NOMO-1 (cell line): Measurements from ENCODE around the gene ZSWIM3.
"Not testable (repeated sequence)": the region's sequence is repeated elsewhere in the genome, so short reads cannot be mapped to it uniquely, and the experiment has no call there.

Experiments
- DNase-seq, 2 experiments: peaks; one replicate each; lab custom pipeline; 2025; ENCODE audit not compliant: unreplicated experiment in 2 of 2; lab: John Stamatoyannopoulos, UW

The ZSWIM3 gene

DNA sequence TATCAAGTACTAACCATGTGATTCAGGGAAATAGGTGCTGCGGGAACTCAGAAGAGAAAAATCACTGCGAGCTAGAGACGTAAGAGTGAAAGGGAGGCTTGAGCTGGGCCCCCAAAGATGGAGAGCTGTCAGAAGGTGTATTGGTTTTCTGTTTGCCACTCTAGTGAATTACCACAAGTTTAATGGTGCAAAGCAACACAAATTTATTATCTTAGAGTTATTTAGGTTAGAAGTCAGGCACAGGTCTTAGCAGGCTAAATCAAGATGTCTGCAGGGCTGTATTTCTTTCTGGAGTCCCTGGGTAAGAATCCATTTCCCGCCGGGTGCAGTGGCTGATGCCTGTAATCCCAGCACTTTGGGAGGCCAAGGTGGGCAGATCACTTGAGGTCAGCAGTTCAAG, 2.5 kb downstream of the ZSWIM3 start:
- DNase-seq, result no peak

DNA sequence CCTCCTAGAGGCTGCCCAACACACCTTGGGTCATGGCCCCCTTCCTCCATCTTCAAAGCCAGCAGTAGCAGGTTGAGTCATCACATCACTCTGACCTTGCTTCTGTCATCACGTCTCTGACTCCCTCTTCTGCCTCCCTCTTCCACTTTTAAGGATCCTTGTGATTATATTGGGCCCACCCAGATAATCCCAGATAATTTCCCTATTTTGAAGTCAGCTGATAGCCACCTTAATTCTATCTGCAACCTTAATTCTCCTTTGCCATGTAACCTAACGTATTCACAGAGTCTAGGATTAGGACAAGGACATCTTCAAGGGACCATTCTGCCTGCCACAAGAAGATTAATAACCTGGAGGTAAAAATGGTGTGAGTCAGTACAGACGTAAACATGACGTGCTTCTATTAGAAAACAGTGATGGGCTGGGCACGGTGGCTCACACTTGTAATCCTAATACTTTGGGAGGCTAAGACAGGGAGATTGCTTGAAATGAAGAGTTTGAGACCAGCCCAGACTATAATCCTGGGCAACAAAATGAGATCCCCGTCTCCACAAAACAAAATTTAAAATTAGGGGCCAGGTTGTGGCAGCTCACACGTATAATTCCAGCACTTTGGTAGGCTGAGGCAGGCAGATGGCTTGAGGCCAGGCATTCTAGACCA, 3.3 kb downstream of the ZSWIM3 start:
- no peak for DNase-seq

DNA sequence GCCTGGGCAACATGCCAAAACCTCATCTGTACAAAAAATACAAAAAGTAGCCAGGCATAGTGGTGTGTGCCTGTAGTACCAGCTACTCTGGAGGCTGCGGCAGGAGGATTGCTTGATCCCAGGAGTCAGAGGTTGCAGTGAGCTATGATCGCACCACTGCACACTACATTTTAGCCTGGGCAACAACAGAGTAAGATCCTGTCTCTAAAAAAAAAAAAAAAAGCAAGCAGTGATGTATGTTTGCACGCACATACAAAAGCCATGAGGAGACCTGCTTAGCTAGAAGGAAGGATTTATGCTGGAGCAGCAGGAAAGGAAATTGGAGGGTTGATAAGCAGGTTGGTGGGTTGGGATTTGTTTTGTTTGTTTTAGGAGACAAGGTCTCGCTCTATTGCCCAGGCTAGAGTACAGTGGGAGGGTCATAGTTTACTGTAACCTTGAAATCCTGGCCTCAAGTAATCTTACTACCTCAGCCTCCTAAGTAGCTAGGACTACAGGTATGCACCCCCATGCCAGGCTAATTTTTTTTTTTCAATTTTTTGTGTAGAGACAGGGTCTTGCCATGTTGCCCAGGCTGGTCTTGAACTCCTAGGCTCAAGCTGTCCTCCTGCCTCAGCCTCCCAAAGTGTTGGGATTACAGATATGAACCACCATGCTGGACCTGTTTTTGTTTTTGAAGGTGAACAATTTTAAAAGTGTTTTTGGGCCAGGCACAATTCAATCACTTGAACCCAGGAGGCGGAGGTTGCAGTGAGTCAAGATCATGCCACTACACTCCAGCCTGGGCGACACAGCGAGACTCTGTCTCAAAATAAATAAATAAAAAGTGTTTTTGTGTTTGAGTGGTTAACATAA, 4.0 kb downstream of the ZSWIM3 start:
- no peak for DNase-seq

DNA sequence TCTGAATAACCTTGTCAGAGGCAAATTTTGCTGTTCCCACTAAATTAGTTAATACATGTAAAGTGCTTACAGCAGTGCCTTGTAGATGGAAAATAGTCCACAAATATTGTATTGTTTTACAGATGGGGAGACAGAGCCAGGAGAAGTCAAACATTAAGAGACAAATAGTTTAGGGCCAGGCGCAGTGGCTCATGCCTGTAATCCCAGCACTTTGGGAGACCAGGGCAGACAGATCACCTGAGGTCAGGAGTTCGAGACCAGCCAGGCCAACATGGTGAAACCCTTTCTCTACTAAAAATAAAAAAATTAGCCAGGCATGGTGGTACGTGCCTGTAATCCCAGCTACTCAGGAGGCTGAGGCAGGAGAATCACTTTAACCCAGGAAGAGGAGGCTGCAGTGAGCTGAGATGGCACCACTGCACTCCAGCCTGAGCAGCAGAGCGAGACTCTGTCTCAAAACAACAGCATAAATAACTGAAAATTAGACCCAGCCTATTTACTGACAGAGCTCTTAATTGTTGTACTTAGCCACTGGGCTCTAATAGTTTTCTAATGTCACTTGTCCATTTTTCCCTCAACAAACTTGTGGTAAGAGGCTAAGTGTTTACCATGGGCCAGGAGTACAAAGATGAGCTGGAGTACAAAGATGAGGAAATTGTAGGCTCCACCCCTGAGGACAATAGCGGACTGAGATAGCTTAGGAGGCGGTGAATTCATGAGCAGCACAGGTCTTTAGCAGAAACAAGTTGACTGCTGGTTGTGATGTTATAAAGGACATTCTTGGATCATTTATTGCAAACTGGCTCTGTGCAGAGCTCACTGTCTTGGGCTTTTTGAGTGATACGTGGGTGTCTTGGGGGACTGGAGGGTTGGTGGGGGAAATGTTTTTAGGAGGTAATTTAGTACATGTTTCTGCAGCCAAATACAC, 6.4 kb downstream of the ZSWIM3 start:
- DNase-seq, result no peak

DNA sequence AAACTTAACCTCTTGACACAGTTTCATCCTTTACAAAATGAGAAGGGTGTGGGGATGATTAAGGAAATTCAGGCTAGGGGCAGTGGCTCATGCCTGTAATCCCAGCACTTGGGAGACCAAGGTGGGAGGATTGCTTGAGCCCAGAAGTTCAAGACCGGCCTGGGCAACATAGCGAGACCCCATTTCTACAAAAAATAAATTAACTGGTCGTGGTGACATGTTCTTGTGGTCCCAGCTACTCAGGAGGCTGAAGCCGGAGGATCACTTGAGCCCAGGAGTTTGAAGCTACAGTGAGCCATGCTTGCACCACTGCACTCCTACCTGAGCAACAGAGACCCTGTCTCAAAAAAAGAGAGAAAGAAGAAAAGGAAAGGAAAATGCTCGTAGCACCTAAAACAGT, 9.0 kb downstream of the ZSWIM3 start:
- no peak for DNase-seq

DNA sequence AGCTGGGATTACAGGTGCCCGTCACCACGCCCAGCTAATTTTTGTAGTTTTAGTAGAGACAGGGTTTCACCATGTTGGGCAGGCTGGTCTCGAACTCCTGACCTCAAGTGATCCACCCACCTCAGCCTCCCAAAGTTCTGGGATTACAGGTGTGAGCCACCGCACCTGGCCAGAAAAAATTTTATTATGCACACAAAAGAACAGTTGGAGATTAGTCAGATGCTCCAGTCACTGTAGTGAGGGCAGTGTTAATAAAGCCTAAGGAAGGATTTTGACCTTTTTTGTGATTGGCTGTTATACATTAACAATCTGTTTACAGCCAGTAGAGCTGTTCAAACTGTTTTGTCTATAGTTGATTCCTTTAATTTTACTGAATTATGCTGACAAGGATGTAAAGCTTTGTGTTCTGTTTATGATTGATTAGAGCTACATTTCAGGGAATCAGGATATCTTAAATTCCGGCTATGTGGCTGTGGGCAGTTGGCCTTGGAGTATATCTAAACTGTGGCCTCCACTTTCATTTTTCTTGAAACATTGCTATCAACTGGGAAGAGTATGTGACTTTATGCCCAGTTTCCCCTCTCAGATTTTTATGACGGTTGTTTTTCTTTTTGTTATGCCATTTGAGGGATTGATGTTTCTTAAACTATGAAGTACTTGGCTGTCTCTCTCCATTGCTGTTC, 9.9 kb downstream of the ZSWIM3 start:
- DNase-seq, result no peak

DNA sequence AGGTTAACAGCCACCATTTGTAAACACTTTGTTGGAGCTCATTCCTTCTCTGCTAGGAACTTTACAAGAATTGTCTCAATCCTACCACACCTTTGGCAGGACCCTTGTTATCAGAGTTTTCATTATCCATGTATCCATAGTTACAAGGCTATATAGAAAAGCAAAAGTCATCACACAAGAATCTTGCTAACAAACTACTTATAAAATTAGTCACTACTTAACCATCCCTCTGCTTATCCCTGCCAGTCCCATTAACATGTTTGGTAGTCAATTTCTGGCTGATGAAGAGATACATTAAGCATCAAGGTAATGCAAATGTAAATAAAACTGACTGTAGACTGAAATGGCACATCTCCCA, 10.4 kb downstream of the ZSWIM3 start:
- no peak for DNase-seq

DNA sequence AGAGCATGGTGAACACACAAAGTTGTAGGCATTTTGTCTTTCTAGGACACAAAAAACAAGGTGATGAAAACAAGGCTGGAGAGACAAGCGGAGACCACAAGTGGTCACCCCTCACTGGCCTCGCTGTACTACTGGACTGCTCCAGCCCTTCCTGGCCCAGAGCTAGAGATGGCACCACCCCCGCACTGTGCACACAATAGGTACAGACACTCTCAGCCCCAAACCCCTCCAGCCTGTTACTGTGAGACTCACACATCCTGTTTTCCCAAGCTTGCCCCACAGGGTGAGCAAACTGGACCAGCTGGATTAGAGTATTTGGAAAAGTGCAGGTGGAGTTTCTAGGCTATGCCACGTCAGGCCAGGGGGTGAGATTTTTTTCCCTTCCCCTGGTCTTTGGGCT, 15.2 kb downstream of the ZSWIM3 start:
- DNase-seq, result no peak

DNA sequence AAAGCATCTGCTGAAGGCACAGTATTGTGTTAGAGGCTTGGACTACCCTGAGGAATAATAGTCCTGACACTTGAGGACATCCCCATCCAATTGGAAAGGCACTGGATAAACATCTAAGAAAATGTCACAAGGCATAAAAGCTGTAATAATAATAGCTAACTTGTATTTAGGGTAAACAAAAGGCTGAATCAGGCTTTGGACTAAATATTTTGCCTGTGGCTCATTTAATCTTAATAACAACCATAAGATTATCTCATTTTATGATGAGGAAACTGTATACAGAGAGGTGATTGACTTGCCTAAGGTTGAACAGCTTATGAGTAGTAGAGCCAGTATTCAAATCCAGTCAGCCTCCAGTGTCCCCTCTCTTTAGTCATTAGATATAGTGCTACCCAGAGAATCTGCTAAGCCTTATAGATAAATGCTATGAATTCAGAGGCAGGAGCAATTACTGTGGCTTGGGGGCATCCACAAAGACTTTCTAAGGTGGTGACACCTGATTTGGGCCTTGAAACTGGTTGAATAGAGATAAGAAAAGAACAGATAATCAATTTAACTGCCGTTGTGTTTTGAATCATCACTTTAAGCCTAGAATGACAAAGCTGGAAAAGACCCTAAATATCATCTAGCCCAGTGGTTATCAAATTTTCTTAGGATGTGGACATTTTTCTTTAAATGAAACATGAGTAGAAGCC, 16.1 kb downstream of the ZSWIM3 start:
- no peak for DNase-seq

DNA sequence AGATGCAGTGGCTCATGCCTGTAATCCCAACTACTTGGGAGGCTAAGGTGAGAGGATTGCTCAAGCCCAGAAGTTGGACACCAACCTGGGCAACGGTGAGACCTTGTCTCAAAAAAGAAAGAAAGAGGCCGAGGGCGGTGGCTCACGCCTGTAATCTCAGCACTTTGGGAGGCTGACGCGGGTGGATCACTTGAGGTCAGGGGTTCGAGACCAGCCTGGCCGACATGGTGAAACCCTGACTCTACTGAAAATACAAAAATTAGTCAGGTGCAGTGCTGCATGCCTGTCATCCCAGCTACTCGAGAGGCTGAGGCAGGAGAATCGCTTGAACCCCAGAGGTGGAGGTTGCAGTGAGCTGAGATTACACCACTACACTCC, 16.7 kb downstream of the ZSWIM3 start:
- DNase-seq, result not testable (repeated sequence)

DNA sequence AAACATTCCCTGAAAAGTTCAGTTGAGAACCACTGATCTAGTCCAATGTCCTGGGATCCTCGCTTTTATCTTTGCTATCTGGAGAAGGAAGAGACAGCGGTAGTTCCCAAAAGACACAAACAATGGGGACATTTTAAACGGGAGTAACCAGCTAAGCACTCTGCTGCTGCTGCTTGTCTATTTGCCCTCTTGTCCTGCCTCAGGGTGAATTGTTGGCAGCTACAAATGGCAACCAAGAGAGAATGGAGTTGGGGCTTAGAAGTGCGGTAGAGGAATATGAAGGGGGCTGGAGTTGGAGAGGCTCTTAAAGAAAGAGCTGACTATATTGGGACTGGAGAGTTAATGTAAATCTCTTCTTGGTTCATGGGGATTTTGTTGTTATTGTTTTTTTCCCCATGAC, 17.2 kb downstream of the ZSWIM3 start:
- DNase-seq, result no peak

DNA sequence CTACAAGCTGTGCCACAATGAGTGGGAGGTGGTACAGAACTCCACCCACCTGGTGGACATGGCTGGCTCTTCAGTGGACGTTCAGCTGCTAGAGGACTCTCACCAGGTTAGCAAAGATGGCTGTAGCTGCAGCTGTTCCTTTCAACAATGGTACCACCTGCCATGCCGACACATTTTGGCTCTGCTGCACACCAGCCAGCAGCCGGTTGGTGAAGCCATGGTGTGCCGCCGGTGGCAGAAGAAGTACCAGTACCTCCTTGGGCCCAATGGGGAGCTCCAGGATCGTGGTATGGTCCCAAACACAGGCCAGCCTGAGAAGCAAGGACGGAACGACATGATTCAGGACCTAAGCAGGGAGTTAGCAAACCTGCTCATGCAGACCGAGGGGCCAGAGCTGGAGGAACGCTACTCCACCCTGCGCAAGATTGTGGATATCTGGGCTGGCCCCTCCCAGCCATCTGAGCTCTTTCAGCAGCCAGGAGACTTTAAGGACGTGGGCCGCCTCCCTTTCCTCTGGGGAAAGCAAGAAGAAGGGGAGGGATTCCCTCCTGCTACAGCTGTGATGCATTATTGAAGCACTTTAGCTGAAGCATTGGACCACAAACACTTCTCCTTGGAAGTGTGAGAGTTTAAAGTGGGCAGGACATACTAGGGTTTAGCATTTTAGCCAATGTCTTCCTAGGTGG, 20.8 kb downstream of the ZSWIM3 start:
- DNase-seq, result no peak

DNA sequence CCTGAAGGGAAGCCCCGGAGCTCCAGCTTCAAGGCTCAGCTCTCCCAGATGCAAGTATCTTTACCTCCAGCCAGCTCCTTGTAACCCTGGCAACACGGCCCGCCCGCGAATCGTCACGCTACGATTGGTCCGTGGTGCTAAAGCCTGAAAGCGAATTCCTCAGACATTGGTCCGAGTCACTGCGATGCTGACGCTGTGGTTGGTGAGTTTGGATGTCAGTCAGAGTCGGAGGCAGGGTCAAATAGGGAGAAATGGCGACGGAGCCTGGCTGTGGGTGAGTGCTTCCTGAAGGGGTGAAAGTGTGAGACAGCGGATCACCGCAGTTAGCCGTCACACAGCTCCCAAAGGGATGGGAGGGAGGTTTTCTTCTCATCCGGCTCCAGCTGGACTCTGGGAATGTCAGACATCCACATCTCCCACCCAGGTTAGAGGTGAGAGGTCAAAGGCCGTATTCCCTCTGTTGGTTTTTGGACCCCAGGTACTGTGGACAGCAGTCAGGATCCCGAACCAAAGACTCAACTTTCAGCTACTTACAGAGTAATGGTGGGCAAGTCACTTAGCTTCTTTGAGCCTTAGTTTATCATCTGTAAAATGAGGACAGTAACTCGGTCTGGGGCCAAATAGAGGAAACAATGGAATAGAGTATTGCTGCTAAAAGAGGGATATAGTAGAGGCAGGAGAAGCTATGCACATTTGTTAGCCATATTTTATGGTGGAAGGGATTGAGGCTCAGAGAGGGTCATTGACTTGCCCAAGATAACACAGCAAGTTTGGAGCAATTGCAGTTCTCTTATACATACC, 23.8 kb downstream of the ZSWIM3 start, which contains the start of gene ZSWIM1:
ZSWIM1 (plus strand) TSS at position 240 of the 801 bp plus-strand sequence. CDS start 1,366 bp downstream, outside the sequence.
- peak; percentile 97 to 98 for DNase-seq

DNA sequence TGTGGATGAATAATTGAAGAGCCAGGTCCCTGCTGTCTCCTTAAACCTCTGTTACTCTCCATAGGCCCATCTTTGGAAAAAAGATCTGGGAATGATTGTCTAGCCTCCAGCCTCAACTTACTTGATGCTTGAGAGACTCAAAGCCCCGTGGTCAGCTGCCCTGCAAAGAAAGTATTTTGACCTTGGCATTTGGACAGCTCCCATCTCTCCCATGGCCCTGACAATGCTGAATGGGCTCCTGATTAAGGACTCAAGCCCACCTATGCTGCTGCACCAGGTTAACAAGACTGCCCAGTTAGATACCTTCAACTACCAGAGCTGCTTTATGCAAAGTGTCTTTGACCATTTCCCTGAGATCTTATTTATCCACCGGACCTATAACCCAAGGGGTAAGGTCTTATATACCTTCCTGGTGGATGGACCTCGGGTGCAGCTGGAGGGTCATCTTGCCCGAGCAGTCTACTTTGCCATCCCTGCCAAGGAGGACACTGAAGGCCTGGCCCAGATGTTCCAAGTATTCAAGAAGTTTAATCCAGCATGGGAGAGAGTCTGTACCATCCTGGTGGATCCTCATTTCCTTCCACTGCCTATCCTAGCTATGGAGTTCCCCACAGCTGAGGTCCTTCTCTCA, 25.2 kb downstream of the ZSWIM3 start:
- no peak for DNase-seq

DNA sequence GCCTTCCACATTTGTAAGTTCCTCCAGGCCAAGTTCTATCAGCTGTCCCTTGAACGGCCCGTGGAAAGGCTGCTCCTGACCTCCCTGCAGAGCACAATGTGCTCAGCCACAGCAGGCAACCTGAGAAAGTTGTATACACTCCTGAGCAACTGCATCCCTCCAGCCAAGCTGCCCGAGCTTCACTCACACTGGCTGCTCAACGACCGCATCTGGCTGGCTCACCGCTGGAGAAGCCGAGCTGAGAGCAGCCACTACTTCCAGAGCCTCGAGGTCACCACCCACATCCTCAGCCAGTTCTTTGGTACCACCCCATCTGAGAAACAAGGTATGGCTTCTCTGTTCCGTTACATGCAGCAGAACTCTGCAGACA, 25.7 kb downstream of the ZSWIM3 start:
- no peak for DNase-seq

DNA sequence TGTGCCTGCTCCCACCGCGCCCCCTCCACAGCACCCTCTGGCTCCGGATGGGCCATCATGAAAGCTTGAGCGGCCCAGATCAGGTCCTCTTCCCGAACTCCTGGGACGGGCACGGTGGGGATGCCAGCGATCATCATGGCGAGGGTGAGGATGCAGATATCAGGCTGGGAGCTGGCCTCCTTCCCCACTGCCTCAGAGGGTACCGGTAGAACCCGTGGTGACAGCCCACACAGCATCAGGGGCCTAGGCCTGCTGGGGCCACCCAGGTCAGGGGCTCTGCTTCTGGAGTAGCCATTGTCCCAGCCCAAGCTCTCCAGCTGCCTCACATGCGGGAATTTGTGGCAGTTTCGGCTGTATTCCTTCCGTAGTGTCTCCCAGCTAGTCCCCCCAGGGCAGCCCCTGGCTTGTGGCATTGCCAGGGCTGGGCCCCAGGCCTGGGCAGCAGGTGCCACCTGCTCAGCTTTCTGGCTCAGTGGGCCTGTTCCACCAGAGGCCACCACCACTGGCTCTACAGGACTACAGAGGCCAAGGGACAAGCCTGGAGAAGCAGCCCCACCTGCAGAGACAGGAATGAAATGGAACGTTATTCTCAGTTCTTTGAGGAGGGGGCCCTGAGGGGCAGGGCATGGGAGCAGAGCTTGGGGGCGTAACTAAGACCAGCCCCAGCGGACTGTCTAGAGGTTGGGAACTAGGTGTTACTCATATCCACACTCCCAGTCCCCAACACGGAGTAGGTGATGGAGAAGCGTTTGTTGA, 29.4 kb downstream of the ZSWIM3 start:
- DNase-seq, result no peak

DNA sequence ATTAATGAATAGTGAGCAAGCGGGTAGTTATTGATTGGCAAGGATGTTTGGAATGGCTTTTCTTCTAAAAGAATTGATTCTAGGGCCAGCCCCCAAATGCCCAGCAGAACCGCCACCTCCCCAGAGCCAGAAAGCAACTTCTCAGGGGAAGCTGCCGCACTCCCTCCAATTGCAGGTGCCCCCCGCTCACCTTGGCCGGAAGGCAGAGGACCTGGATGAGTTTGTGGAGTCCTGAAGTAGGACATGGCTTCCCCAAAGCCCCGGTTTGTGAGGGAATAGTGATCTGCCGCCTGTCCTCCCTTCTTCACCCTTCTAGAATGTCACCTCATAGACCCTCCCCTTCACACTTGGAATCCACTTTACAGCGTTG, 29.9 kb downstream of the ZSWIM3 start, which contains the start of gene SPATA25:
SPATA25 (minus strand) TSS at position 277 of the 370 bp plus-strand sequence; CDS start at position 245, 32 bp downstream.
- DNase-seq, result no peak

DNA sequence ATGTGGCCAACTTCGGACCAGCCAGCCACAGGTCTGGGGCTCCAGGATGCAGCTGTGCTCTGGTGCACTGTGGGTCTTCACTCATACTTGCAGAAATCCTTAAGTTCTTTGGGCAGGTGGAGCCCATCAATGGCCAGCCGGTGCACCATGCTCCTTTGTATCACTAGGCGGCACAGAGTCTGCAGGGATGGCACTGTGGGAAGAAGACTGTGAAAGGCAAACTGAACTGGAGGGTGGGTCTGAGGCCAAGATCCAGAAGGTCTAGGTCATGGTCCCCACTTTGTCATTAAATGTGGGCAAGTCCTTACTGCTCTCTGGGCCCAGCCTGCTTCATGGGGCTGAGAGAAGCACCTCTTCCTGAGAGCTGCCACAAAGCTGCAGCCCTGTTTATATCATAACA, 31.3 kb downstream of the ZSWIM3 start:
- no peak for DNase-seq
